Right cardiac atrium (tissue), 5 donors: Measurements from ENCODE around the gene HOXB7. TPM values are rescaled to one million over a fixed set of nuclear protein-coding genes. Genes with fewer than 3 reads are reported as not detected.

Experiments used
- ATAC-seq, 2 donors: fragments of 200-7000 bp; cut with Tn5 transposase; one replicate each; pipeline versions ENCODE4 v1.8.0 to v1.9.1; 2020; ENCODE audit warnings: moderate library complexity in 2 of 2, mild to moderate bottlenecking in 1 of 2
- DNase-seq, 3 donors: peaks; one replicate each; pipeline ENCODE4 v3.0.0-alpha.2; 2020
- H3K27ac ChIP-seq: one replicate; pipeline ENCODE4 v1.5.1; 2013; ENCODE audit warnings: mild to moderate bottlenecking, low read length, control low read depth, moderate library complexity
- H3K27me3 ChIP-seq: one replicate; pipeline ENCODE4 v1.6.1; 2013; ENCODE audit not compliant: control insufficient read depth, insufficient read depth
- H3K4me1 ChIP-seq: one replicate; pipeline ENCODE4 v1.6.1; 2013; ENCODE audit warnings: low read length; ENCODE audit not compliant: control insufficient read depth, insufficient read depth
- H3K4me3 ChIP-seq: one replicate; pipeline ENCODE4 v1.5.1; 2013; ENCODE audit warnings: low read length, control low read depth
- H3K9me3 ChIP-seq: one replicate; pipeline ENCODE4 v1.6.1; 2013; ENCODE audit warnings: low read length; ENCODE audit not compliant: control insufficient read depth
- WGBS: extraction: QIAGEN DNeasy Blood & Tissue Kit; methylation state at CpG from one replicate; pipeline ENCODE4 v1.1.7; 2013; 5-methylcytosine and 5-hydroxymethylcytosine counted together
- intact Hi-C, 4 donors: fragments of 100-400 bp; cut with DNase I; formaldehyde crosslinking; loops; one replicate each; pipeline versions ENCODE4 v1.11.0 to v1.14.0; 2022 to 2023
- polyA plus RNA-seq: library from polyadenylated mRNA; stranded (reverse); fragments of 200-250 nt; gene quantifications from one replicate; pipeline ENCODE4 v1.2.3, GENCODE V29; 2013
- total RNA-seq, 4 donors: library from RNA; stranded (reverse); fragmentation: NEBNext Ultra II Directional; extraction: Animal tissue kit (Norgen Biotek cat#: 25700); gene quantifications; one replicate each; pipeline ENCODE4 v1.2.1, GENCODE V29; 2021
- donor health status: healthy with polysubstance abuse.
- donor health status: DM: no; HTN: yes; CAD: no.
- donor health status: DM: no; HTN: no; CAD: no.
- donor health status: DM: no; HTN: yes; CAD: no; lungs with severe emphysema.
- donor health status: DM: yes; HTN: yes; CAD: no.

HOXB7 gene
- total and polyA plus RNA-seq, 5 donors: 0.48 to 0.80 (median 0.50) TPM

- Histone ChIP-seq H3K27ac (no peak overlapping the region), H3K4me1 (no peaks in the 10 kb centered on the region), H3K4me3 (no peak overlapping the region)
Measured at GRCh38 chr17:48603959-48604769, 6.7 kb downstream of the HOXB7 start.

GRCh38 chr17:48601539-48602425 lies 9.0 kb downstream of the HOXB7 start:
- WGBS: 10% methylated on average over 35 of the region's 35 CpGs

More at GRCh38 chr17:48603959-48604769, 6.7 kb downstream of the HOXB7 start:
- 9% methylated on average over 21 of the region's 21 CpGs for WGBS
- ATAC-seq (no peak), DNase-seq (no peak)
- Histone ChIP-seq H3K27me3 (peaks cover 3% of the 10 kb centered on the region), H3K9me3 (no peaks in the 10 kb centered on the region)
- intact Hi-C loops: no loop called here

GRCh38 chr17:48601207-48601538 lies 9.6 kb downstream of the HOXB7 start:
- Histone ChIP-seq H3K9me3 (no peaks in the 10 kb centered on the region), H3K4me1 (peaks cover 4% of the 10 kb centered on the region), H3K27ac (no peak overlapping the region), H3K27me3 (peaks cover 3% of the 10 kb centered on the region), H3K4me3 (no peak overlapping the region)
- ATAC-seq: no peak
- DNase-seq: no peak
- 16% methylated on average over 4 of the region's 4 CpGs for WGBS
- intact Hi-C loops: no loop called here

More at GRCh38 chr17:48601539-48602425, 9.0 kb downstream of the HOXB7 start:
- Histone ChIP-seq H3K27me3 (peaks cover 3% of the 10 kb centered on the region), H3K27ac (no peak overlapping the region), H3K4me3 (no peak overlapping the region), H3K9me3 (no peaks in the 10 kb centered on the region), H3K4me1 (peaks cover 4% of the 10 kb centered on the region)
- no peak for DNase-seq
- ATAC-seq: no peak
- intact Hi-C loops: no loop called here

GRCh38 chr17:48600244-48601098 lies 10.3 kb downstream of the HOXB7 start:
- no peak for ATAC-seq
- intact Hi-C loops: no loop called here

GRCh38 chr17:48599354-48599753 lies 11.5 kb downstream of the HOXB7 start:
- intact Hi-C loops: loop anchor here in 2 of 4 donors (10.0 kb wide), 2 partner anchors 245 to 265 kb away; no protein-coding TSS in a partner anchor
- peaks cover 4% of the 10 kb centered on the region for H3K4me1 ChIP-seq
- no peak overlapping the region for H3K4me3 ChIP-seq
- no peak for ATAC-seq
- 47% methylated on average over 5 of the region's 5 CpGs for WGBS
- H3K27ac ChIP-seq: no peak overlapping the region
- no peaks in the 10 kb centered on the region for H3K9me3 ChIP-seq
- DNase-seq: no peak
- no peaks in the 10 kb centered on the region for H3K27me3 ChIP-seq

More at GRCh38 chr17:48600244-48601098, 10.3 kb downstream of the HOXB7 start:
- 32% methylated on average over 17 of the region's 17 CpGs for WGBS
- H3K9me3 ChIP-seq: no peaks in the 10 kb centered on the region
- DNase-seq: no peak
- H3K27me3 ChIP-seq: no peaks in the 10 kb centered on the region
- no peak overlapping the region for H3K27ac ChIP-seq
- no peak overlapping the region for H3K4me3 ChIP-seq
- peaks cover 4% of the 10 kb centered on the region for H3K4me1 ChIP-seq

GRCh38 chr17:48598736-48599135 lies 12.1 kb downstream of the HOXB7 start:
- WGBS: 19% methylated on average over 7 of the region's 7 CpGs
- no peaks in the 10 kb centered on the region for H3K9me3 ChIP-seq
- no peak overlapping the region for H3K27ac ChIP-seq
- DNase-seq: no peak
- no peak overlapping the region for H3K4me3 ChIP-seq
- peaks cover 4% of the 10 kb centered on the region for H3K4me1 ChIP-seq
- intact Hi-C loops: loop anchor here in 2 of 4 donors (10.0 kb wide), 2 partner anchors 244 to 264 kb away; no protein-coding TSS in a partner anchor
- no peaks in the 10 kb centered on the region for H3K27me3 ChIP-seq
- ATAC-seq: no peak

- H3K4me3 ChIP-seq: peak overlapping the region; percentile 22
- peak; percentile 42 to 47 for ATAC-seq
- H3K27me3 ChIP-seq: no peaks in the 10 kb centered on the region
- H3K27ac ChIP-seq: no peak overlapping the region
- intact Hi-C loops: loop anchor here in 2 of 4 donors (10.0 kb wide), 2 partner anchors 243 to 263 kb away; no protein-coding TSS in a partner anchor
- WGBS: under 1% methylated on average over 68 of the region's 68 CpGs
- peaks cover 4% of the 10 kb centered on the region for H3K4me1 ChIP-seq
- DNase-seq: peak; percentile 46 to 75 (median 74)
- no peaks in the 10 kb centered on the region for H3K9me3 ChIP-seq
Measured at GRCh38 chr17:48597778-48598631, 12.8 kb downstream of the HOXB7 start.

- Histone ChIP-seq H3K27ac (no peak overlapping the region), H3K9me3 (no peaks in the 10 kb centered on the region), H3K27me3 (no peaks in the 10 kb centered on the region), H3K4me1 (peaks cover 4% of the 10 kb centered on the region), H3K4me3 (peak overlapping the region; percentile 22)
- 2% methylated on average over 16 of the region's 16 CpGs for WGBS
- intact Hi-C loops: loop anchor here in 2 of 4 donors (10.0 kb wide), 2 partner anchors 243 to 263 kb away; no protein-coding TSS in a partner anchor
- no peak for ATAC-seq
- no peak for DNase-seq
Measured at GRCh38 chr17:48597528-48597777, 13.4 kb downstream of the HOXB7 start.

GRCh38 chr17:48596735-48597527 lies 13.9 kb downstream of the HOXB7 start:
- no peak for ATAC-seq
- peaks cover 4% of the 10 kb centered on the region for H3K4me1 ChIP-seq

More at GRCh38 chr17:48596735-48597527, 13.9 kb downstream of the HOXB7 start:
- Histone ChIP-seq H3K27me3 (no peaks in the 10 kb centered on the region), H3K27ac (no peak overlapping the region), H3K9me3 (no peaks in the 10 kb centered on the region), H3K4me3 (peak overlapping the region; percentile 22)
- peak in 1 of 3 donors; percentile 54 for DNase-seq
- 6% methylated on average over 26 of the region's 26 CpGs for WGBS
- intact Hi-C loops: loop anchor here in 2 of 4 donors (10.0 kb wide), 2 partner anchors 242 to 262 kb away; no protein-coding TSS in a partner anchor
